ENCODE measurements around the gene PLPPR3.

Gene PLPPR3

GRCh38 chr19:795073-795611 lies 26.6 kb downstream of the PLPPR3 start:
- DNase-seq = no peak

DNA sequence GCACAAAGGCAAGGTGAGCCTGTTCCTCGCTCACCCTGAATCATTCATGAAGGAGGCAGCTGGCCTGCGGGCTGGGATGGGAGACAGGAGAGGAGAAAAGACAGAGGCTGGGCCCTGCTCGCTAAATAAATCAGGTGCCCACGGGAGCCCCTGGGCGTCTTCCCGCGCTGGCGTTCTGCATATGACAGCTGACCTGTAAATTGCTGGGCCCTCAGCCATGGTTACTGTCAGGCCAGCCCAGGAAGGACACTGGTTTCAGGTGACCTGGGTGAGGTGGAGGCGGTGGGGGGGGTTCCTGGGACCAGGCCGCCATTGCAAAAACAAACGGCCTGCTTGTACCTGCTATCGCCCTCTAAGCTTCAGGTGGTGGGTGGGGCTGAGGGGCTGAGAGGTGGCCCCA lies 27.9 kb downstream of the PLPPR3 start:
- no peak for DNase-seq

DNA sequence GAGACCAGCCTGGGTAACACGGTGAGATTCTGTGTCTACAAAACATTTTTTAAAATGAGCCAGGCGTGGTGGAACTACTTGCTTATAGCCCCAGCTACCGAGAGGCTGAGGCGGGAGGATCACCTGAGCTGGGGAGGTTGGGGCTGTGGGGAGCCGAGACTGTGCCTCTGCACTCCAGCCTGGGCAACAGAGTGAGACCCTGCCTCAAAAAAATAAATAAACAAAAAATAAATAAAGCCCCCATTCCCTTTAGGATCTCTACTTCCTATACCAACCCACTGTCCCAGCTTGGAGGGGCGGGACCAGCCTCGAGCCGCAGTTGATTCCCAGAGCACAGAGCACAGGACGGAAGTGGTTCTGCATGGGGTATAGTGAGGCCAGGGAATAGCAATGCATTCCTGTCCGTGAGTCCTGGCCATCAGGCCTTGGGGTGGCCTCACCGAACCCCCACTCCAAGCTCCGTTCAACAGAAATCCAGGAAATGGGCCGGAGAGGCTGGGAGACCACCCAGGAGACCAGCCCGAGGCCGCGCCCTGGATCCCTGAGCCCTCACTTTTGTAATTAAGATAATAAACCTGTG lies 29.4 kb downstream of the PLPPR3 start:
- no peak for DNase-seq

DNA sequence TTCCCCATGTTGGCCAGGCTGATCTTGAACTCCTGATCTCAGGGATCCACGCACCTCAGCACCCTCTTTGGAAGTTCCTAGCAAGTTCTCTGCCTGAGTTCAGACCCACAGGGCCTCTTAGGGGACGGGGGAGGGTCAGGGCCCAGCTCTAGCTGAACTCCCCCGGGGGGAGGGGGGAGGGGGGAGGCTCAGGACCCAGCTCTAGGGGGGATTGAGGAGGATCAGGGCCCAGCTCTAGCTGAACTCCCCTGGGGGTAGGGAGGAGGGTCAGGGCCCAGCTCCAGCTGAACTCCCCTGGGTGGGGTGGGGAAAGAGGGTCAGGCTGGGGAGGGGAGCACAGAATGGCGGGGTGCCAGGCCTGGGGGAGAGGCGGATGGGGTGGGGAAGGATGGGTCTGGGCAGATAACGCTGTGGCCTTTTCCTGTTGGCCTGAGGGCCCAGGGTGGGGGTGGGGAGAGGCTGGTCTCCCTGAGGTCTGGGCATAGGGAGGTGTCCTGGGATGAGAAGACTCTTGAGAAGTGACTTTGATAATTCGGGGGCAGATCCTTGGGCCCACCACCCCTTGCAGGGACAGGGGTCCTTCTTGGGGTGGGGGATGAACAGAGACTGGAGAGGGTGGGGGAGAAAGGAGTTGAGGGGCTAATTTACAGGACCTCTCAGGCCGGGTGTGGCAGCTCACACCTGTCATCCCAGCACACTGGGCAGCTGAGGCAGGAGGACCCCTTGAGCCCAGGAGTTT lies 30.0 kb downstream of the PLPPR3 start:
- no peak for DNase-seq

- no peak for DNase-seq
Observed at GRCh38 chr19:791007-791566, 30.7 kb downstream of the PLPPR3 start.

DNA sequence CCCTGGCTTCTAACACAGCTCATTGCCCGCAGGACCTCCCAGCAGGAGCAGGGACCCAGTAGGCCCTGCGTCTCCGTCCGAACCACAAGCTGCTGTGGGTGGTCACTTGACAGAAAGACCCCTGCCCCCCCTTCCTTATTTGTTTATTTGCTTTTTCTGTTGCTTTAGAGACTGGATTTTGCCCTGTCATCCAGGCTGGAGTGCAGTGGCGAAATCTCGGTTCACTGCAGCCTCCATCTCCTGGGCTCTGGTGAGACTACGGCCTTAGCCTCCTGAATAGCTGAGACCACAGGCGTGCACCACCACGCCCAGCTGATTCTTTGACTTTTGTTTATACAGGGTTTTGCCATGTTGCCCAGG lies 32.1 kb downstream of the PLPPR3 start:
- DNase-seq = no peak

GRCh38 chr19:788983-789700 lies 32.6 kb downstream of the PLPPR3 start:
- DNase-seq = no peak

GRCh38 chr19:788686-788982 lies 33.1 kb downstream of the PLPPR3 start:
- no peak for DNase-seq

DNA sequence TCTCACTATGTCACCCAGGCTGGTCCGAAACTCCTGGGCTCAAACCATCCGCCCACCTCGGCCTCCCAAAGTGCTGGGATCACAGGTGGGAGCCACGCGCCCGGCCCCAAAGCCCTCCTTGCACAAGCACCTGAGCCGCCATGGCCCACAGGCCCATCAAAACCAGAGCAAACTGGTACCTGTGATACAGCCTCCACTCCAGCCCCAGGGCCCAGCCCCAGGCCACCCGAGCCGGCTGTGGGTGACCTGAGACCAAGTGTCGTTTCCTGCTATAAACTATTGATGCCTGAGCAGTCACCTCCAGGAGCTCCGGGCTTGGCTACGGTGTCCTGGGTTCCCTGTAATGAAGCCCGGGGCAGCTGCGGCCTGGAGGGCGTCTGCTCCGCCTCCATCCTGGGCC lies 34.2 kb downstream of the PLPPR3 start:
- no peak for DNase-seq

DNA sequence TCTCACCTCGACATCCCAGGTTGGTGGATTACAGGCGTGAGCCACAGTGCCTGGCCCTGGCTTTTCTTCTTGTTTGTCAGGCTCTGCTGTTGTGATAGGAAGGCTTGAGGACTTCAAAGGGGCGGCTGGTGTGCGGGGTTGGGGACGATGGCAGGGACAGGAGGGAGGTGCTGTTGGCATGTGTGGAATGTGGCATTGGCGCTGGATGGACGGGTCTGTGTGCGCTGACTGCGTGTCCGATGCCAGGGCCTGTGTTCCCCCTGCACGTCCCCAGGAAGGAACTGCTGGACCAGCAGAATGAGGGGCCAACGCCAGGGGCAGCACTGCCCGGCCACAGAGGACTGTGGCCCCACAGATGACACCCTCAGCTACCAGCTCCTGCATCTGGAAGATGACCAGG lies 37.2 kb downstream of the PLPPR3 start:
- DNase-seq = no peak

GRCh38 chr19:782878-783668 lies 38.7 kb downstream of the PLPPR3 start:
- DNase-seq = no peak

- no peak for DNase-seq
Observed at GRCh38 chr19:782185-782877, 39.4 kb downstream of the PLPPR3 start.

DNA sequence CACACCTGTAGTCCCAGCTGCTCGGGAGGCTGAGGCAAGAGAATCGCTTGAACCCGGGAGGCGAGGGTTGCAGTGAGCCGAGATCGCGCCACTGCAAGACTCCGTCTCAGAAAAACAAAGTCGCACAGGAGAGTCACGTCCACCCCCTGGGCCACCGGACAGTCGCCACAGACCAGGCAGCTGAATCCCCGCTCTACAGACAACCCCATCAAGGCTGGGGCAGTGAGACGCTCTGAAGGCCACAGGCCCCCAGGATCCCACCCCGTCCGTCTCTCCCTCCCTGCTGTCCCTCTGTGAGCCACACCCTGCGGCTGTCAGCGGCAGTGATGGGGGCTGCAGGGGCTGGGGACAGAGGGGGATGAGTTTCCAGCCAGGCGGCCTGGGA lies 40.0 kb downstream of the PLPPR3 start:
- DNase-seq = no peak

- DNase-seq = no peak
Observed at GRCh38 chr19:780935-781334, 40.8 kb downstream of the PLPPR3 start.

GRCh38 chr19:778910-779653 lies 42.7 kb downstream of the PLPPR3 start:
- DNase-seq = no peak

GRCh38 chr19:776549-776948 lies 45.2 kb downstream of the PLPPR3 start:
- DNase-seq = no peak

- no peak for DNase-seq
Observed at GRCh38 chr19:772730-773436, 48.9 kb downstream of the PLPPR3 start.

- DNase-seq = no peak
Observed at GRCh38 chr19:772063-772462, 49.7 kb downstream of the PLPPR3 start.

DNA sequence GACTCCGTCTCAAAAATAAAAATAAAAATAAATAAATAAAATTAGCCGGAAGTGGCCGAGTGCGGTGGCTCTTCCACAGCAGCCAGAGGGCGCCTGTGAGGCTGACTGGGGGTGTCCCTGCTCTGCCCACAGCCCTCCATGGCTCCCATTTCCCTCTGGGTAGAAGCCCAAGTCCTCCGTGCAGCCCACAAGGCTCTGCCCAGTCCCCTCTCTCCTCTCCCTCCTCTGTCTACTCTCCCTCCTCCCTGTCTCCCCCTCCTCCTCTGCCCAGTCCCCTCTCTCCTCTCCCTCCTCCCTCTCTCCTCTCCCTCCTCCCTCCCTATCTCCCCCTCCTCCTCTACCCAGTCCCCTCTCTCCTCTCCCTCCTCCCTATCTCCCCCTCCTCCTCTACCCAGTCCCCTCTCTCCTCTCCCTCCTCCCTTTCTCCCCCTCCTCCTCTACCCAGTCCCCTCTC lies 50.4 kb downstream of the PLPPR3 start:
- DNase-seq = peak; percentile 26

- DNase-seq = no peak
Observed at GRCh38 chr19:769616-770015, 52.1 kb downstream of the PLPPR3 start.

DNA sequence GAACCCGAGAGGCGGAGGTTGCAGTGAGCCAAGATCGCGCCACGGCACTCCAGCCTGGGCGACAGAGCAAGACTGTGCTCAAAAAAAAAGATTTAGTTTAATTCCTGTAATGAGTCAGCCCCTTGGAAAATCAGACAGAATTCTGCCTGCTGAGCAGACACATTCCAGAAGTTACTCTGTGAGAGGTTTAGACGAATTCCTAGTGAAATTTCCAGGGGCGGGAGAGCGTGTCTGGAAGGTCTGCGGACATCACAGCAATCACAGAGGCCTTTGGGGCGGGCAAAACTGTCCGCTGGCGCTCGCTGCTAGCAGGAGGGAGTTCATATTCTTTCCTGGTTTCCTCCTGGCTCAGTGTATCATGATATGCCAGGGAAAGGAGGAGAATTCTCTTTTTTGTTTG lies 53.3 kb downstream of the PLPPR3 start:
- no peak for DNase-seq

Measured in CD4-positive, alpha-beta T cell treated with Interleukin-17A for 1 hour (primary cell).